HEK293T (cell line): ENCODE data around the gene PIR.

Experiments used
- CTCF ChIA-PET: fragments of 350-600 bp; formaldehyde crosslinking; extraction: SDS; loops from one replicate; lab custom pipeline; 2021; ENCODE audit warnings: antibody characterized with exemption, inconsistent platforms; lab: Yijun Ruan, JAX
- POLR2A ChIA-PET: fragments of 350-600 bp; formaldehyde crosslinking; extraction: SDS; loops from one replicate; lab custom pipeline; 2020; ENCODE audit warnings: antibody characterized with exemption, inconsistent platforms; lab: Yijun Ruan, JAX
- DNase-seq: peaks from one replicate; pipeline ENCODE4 v3.0.0; 2012; ENCODE audit warnings: mixed read lengths; ENCODE audit errors: extremely low spot score
- ARNT ChIP-seq: fragments of 450-650 bp; IDR thresholded peaks from 2 replicates; pipeline ENCODE4 v1.6.1; 2017; ENCODE audit warnings: mild to moderate bottlenecking
- BHLHE40 ChIP-seq: fragments of 450-650 bp; IDR thresholded peaks from 2 replicates; pipeline ENCODE4 v1.6.1; 2016; ENCODE audit warnings: mild to moderate bottlenecking, moderate library complexity, borderline replicate concordance
- CTBP1 ChIP-seq: fragments of 450-650 bp; IDR thresholded peaks from 2 replicates; pipeline ENCODE4 v1.6.1; 2016; ENCODE audit warnings: borderline replicate concordance
- ELF4 ChIP-seq: fragments of 450-650 bp; IDR thresholded peaks from 2 replicates; pipeline ENCODE4 v1.6.1; 2017; ENCODE audit warnings: antibody characterized with exemption
- FOXA1 ChIP-seq: fragments of 450-650 bp; IDR thresholded peaks from 2 replicates; pipeline ENCODE4 v1.6.1; 2016; ENCODE audit warnings: mild to moderate bottlenecking
- FOXK2 ChIP-seq: fragments of 450-650 bp; IDR thresholded peaks from 2 replicates; pipeline ENCODE4 v1.6.1; 2016; ENCODE audit warnings: mild to moderate bottlenecking
- FOXM1 ChIP-seq: fragments of 450-650 bp; IDR thresholded peaks from 2 replicates; pipeline ENCODE4 v1.6.1; 2017; ENCODE audit warnings: mild to moderate bottlenecking, borderline replicate concordance
- HDGF ChIP-seq: fragments of 450-650 bp; IDR thresholded peaks from 2 replicates; pipeline ENCODE4 v1.6.1; 2017; ENCODE audit warnings: antibody characterized with exemption, borderline replicate concordance
- L3MBTL2 ChIP-seq: fragments of 450-650 bp; conservative IDR thresholded peaks from 2 replicates; pipeline ENCODE4 v1.6.1; 2016; ENCODE audit warnings: mild to moderate bottlenecking
- LEF1 ChIP-seq: fragments of 450-650 bp; IDR thresholded peaks from 2 replicates; pipeline ENCODE4 v1.6.1; 2017; ENCODE audit warnings: mild to moderate bottlenecking, borderline replicate concordance
- NFRKB ChIP-seq: fragments of 450-650 bp; IDR thresholded peaks from 2 replicates; pipeline ENCODE4 v1.6.1; 2016; ENCODE audit warnings: mild to moderate bottlenecking, moderate library complexity
- SP1 ChIP-seq: fragments of 450-650 bp; IDR thresholded peaks from 2 replicates; pipeline ENCODE4 v1.6.1; 2017
- SUZ12 ChIP-seq: fragments of 450-650 bp; IDR thresholded peaks from 2 replicates; pipeline ENCODE4 v1.6.1; 2016; ENCODE audit warnings: mild to moderate bottlenecking
- TARDBP ChIP-seq: fragments of 450-650 bp; IDR thresholded peaks from 2 replicates; pipeline ENCODE4 v1.6.1; 2016
- ZNF384 ChIP-seq: fragments of 450-650 bp; IDR thresholded peaks from 2 replicates; pipeline ENCODE4 v1.6.1; 2016
- TF ChIP-seq, protein P1 (sequence below): fragments of 450-650 bp; IDR thresholded peaks from 2 replicates; pipeline ENCODE4 v1.6.1; 2016

PIR gene

DNA sequence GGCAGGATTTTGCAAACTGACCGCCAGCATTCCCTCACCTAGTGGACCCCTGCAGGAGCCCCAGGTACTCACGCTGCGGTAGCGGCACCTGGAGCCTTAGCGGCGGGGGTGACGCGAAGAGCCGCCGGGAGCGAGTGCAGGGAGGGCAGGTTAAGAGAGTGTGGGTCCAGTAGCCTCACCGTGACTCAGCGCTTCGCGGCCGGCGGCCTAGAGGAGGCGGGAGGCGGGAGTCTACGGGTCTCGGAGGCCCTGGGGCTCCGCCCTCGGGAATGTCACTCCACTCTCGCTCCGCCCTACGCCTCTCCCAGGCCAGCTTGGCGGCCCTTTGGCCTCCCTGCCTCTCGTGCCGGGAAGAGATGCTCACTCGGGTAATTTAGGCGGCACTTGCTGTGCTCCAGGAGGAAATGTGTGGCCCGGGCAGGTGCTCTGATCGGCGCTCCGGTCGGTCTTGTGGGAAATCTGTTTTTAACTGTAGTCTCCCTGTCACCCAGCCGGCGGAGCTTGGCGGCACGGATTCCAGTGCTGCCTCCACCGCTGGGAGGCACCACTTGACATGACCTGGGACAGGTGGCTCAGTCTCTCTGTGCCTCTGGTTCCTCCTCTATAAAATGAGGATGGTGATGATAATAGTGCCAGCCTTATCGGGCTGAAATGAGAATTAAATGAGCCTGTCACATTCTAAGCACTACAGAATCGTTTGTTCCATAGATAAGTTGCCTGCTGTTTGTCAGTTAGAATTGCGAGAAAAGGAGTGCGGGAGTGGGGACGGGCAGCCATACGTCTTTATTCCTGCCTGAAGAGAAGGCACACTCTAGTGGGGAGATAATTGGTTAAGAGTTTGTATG, at the start of gene PIR:
TSS of gene PIR (minus strand) at position 216 of the 845 bp plus-strand sequence. CDS start 2,076 bp downstream, outside the sequence.
- TF ChIP-seq, protein P1, sequence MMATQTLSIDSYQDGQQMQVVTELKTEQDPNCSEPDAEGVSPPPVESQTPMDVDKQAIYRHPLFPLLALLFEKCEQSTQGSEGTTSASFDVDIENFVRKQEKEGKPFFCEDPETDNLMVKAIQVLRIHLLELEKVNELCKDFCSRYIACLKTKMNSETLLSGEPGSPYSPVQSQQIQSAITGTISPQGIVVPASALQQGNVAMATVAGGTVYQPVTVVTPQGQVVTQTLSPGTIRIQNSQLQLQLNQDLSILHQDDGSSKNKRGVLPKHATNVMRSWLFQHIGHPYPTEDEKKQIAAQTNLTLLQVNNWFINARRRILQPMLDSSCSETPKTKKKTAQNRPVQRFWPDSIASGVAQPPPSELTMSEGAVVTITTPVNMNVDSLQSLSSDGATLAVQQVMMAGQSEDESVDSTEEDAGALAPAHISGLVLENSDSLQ: peak; percentile 86
- TF ChIP-seq L3MBTL2 (peak; percentile 59), FOXK2 (no peak)
- POLR2A ChIA-PET: interaction anchor here (1.5 kb wide), 1 partner anchor 22 kb away, joined by 3 read pairs; no protein-coding TSS in a partner anchor

DNA sequence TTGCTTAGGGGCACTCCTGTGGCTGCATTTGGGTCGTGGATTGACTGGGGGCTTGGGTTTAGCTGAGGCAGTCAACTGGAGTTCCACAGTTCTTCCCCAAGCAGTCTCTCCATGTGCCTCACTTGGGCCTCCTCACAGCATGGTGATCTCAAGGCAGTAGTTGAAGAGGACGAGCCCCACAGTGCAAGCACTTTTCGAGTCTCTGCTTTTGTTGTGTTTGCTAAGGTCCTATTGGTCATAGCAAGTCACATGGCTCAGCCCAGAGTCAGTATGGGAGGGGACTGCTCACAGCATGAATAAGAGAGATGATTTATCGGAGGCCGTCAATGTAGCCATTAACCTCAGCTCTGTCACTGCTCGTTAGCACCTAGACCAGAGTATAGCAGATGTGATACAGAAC, 37.2 kb upstream of the PIR start:
- peak; percentile 17 for DNase-seq
- POLR2A ChIA-PET: no interaction called here
- no peak for TF ChIP-seq BHLHE40
- TF ChIP-seq, protein P1: 0 out of 2 replicates have a peak, but pooled peaks have one; percentile 22
- CTCF ChIA-PET: no interaction called here

More for the DNA sequence above, at the start of gene PIR:
- CTCF ChIA-PET: interaction anchor here (0.8 to 1.1 kb wide), 3 partner anchors 12 to 1212 kb away, joined by 3 read pairs; no protein-coding TSS in a partner anchor
- DNase-seq: peak; percentile 88

DNA sequence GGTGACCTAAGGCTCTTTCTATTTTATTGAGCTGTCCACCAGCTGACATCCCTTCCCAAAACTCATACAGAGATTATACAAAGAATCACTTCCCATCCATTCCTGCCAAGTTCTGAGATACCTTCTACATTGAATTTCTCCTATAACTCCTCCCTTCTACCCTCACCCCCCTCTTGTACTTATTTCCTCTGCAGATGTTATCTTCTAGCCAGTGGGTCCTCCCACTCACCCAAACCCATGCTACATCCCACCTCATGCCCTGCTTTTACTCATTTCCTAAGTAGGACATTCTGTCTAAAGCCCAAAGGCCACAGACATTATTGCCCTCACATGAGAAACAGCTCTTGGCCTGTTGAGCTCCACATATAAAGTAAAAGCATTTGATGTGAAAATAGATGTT, 36.0 kb upstream of the PIR start:
- ChIA-PET POLR2A (no interaction called here), CTCF (no interaction called here)
- TF ChIP-seq BHLHE40 (no peak), TARDBP (no peak), FOXA1 (no peak)
- no peak for DNase-seq

DNA sequence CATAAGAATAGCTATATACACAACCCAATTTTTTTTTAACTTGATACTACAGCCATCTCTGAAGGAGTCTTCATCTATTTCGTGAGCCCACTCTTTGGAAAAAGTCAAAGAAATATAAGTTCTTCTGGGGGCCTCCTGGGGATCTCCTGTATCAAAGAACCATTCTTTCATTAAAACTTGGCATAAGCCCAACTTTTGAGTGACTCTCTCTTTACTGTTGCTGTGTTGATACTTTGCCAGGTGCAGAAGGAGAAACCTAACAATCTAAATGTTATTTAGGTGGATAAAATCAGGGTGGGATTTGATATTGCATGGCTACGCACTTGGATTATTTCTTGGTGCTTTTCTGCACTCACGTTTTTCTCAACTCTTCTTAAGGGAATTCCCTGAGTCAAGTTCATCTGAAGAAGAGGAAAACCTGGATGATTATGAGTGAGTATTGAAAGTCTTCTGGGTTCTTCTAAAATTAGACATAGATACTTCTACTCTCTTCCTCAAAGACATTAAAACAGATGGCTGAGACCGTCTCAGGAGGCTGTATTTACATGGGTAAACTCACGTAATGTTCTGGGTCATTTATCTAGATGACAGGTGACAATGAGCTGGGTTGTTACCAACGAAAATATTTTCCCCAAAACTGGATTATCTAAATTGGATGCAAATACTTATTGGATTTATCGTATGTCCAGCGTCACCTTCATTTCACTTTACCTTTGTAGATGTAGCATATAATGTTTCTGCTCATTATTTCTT, 32.7 kb upstream of the PIR start:
- no peak for TF ChIP-seq CTBP1
- TF ChIP-seq HDGF: no peak
- TF ChIP-seq ZNF384: no peak
- no peak for TF ChIP-seq ELF4
- TF ChIP-seq TARDBP: no peak
- no peak for TF ChIP-seq SUZ12
- no peak for TF ChIP-seq FOXM1
- TF ChIP-seq ARNT: no peak
- TF ChIP-seq BHLHE40: no peak
- TF ChIP-seq FOXA1: no peak
- TF ChIP-seq, protein P1: no peak
- no peak for TF ChIP-seq NFRKB
- TF ChIP-seq FOXK2: no peak
- TF ChIP-seq SP1: no peak
- no peak for TF ChIP-seq LEF1
- no peak for TF ChIP-seq L3MBTL2
- CTCF ChIA-PET: no interaction called here

DNA sequence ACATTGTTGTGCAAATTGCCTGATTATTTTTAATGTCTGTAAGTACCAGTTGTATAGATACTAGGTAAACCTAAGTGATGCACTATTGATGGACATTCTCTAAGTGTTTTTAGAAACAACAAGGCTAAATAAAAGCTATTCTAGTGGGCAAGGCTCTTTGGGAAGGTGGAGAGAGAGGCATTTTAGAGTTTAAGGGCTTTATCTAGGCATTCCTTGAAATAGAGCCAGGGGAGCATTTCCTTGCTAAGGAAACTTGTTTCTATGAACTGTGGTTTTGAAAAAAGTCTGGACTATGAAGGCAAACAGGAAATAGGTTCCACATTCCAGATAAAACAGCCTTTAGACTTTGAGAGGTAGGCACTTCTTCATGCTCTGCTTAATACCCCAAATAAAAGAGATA, 31.3 kb upstream of the PIR start:
- no peak for TF ChIP-seq ARNT
- no peak for TF ChIP-seq ZNF384
- TF ChIP-seq CTBP1: no peak
- no peak for TF ChIP-seq FOXA1
- TF ChIP-seq TARDBP: no peak
- no peak for TF ChIP-seq ELF4
- CTCF ChIA-PET: no interaction called here
- POLR2A ChIA-PET: no interaction called here
- DNase-seq: no peak

More for the DNA sequence above, 32.7 kb upstream of the PIR start:
- POLR2A ChIA-PET: no interaction called here
- no peak for DNase-seq

DNA sequence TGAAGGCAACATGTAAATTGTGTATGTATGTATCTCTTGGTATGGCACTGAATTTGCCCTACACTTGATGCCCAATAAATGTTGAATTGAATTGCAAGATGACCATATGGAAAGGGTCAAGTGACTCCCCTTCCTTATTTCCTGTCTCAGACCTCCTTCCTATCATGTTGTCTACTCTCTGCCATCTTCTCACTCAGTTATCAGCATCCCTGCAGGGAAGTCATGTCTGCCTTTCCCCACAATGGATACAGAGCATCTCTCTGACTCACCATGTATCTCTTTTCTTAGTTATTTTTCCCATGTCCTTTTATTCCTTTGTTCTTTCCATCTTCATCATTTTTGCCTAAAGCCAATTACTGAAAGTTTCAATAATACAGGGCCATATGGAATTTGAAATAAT, 30.0 kb upstream of the PIR start:
- DNase-seq: no peak
- POLR2A ChIA-PET: no interaction called here
- TF ChIP-seq LEF1: no peak
- TF ChIP-seq L3MBTL2: no peak
- TF ChIP-seq HDGF: no peak
- no peak for TF ChIP-seq CTBP1
- no peak for TF ChIP-seq FOXA1
- TF ChIP-seq BHLHE40: no peak
- TF ChIP-seq FOXM1: no peak
- no peak for TF ChIP-seq NFRKB
- TF ChIP-seq, protein P1: no peak
- TF ChIP-seq ARNT: no peak
- no peak for TF ChIP-seq ELF4
- no peak for TF ChIP-seq SP1
- TF ChIP-seq TARDBP: no peak
- no peak for TF ChIP-seq FOXK2
- CTCF ChIA-PET: no interaction called here
